Measurements from ENCODE around the gene MRPL4.

GRCh38 chr19:10271543-10272086 lies 19.6 kb downstream of the MRPL4 start:
- TF ChIP-seq POLR2A (IDR thresholded peaks at IDR 0.05) (no peak), CTCF (IDR thresholded peaks at IDR 0.05) (no peak)
